ENCODE data around the gene MRRF. TPM values are rescaled to one million over a fixed set of nuclear protein-coding genes. Genes with fewer than 3 reads are reported as not detected.

The MRRF gene
- polyA plus RNA-seq, 6 donors from 2014 or later = 11.8 to 25.4 (median 19.9) TPM

GRCh38 chr9:122265149-122265915 lies 650 bp downstream of the MRRF start:
- Mint-ChIP-seq H3K27ac (peak overlapping the region; percentile 99 to 100 (median 100)), H3K9me3 (no peaks in the 10 kb centered on the region), H3K27me3 (no peaks in the 10 kb centered on the region), H3K4me3 (peak overlapping the region; percentile 93 to 100 (median 100)), H3K36me3 (no peaks in the 10 kb centered on the region), H3K4me1 (peaks cover 40 to 61% (median 50%) of the 10 kb centered on the region in 3 donors)
- ATAC-seq (ENCODE audit: low read depth in 2 of 2) = peak; percentile 52 to 58
- peak; percentile 64 for DNase-seq

- ATAC-seq (ENCODE audit: low read depth in 2 of 2) (no peak), DNase-seq (no peak)
- peak overlapping the region in 4 of 8 donors; percentile 2 to 67 (median 12) for H3K4me3 Mint-ChIP-seq
- peak overlapping the region in 4 of 6 donors; percentile 4 to 59 (median 55) for H3K27ac Mint-ChIP-seq
- no peaks in the 10 kb centered on the region for H3K9me3 Mint-ChIP-seq
- H3K27me3 Mint-ChIP-seq = no peaks in the 10 kb centered on the region
- H3K36me3 Mint-ChIP-seq = peaks cover 0 to 4% of the 10 kb centered on the region in 2 donors
- peaks cover 30 to 58% (median 55%) of the 10 kb centered on the region in 3 donors for H3K4me1 Mint-ChIP-seq
Observed at GRCh38 chr9:122268041-122268814, 3.5 kb downstream of the MRRF start.

- peak overlapping the region in 2 of 6 donors; percentile 25 to 45 for H3K27ac Mint-ChIP-seq
- no peak for ATAC-seq (ENCODE audit: low read depth in 2 of 2)
- H3K9me3 Mint-ChIP-seq = peaks cover 0 to 19% (median 8%) of the 10 kb centered on the region in 7 donors
- DNase-seq = no peak
- H3K4me1 Mint-ChIP-seq = peaks cover 11 to 28% (median 27%) of the 10 kb centered on the region in 3 donors
- peak overlapping the region in 1 of 8 donors; percentile 66 for H3K4me3 Mint-ChIP-seq
- H3K27me3 Mint-ChIP-seq = no peaks in the 10 kb centered on the region
- H3K36me3 Mint-ChIP-seq = peaks cover 0 to 27% of the 10 kb centered on the region in 2 donors
Observed at GRCh38 chr9:122274055-122274454, 9.4 kb downstream of the MRRF start.

DNA sequence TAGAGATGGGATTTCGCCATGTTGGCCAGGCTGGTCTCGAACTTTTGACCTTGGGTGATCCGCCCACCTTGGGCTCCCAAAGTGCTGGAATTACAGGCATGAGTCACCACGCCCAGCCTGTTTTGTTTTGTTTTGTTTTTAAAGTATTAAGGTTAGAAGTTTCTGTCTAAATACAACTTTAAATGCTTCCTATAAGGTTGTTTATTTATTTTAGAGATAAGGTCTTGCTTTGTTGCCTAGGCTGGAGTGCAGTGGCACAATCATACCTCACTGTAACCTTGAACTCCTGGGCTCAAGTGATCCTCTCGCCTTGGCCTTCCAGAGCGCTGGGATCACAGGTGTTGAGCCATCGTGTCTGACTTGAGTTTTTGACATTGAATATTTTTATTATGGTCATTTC lies 11.4 kb downstream of the MRRF start:
- Mint-ChIP-seq H3K36me3 (peaks cover 0 to 39% of the 10 kb centered on the region in 2 donors), H3K9me3 (peaks cover 0 to 19% (median 8%) of the 10 kb centered on the region in 7 donors), H3K4me3 (no peak overlapping the region), H3K27ac (no peak overlapping the region), H3K27me3 (no peaks in the 10 kb centered on the region), H3K4me1 (peaks cover 17 to 28% (median 19%) of the 10 kb centered on the region in 3 donors)
- DNase-seq (no peak), ATAC-seq (ENCODE audit: low read depth in 2 of 2) (no peak)

DNA sequence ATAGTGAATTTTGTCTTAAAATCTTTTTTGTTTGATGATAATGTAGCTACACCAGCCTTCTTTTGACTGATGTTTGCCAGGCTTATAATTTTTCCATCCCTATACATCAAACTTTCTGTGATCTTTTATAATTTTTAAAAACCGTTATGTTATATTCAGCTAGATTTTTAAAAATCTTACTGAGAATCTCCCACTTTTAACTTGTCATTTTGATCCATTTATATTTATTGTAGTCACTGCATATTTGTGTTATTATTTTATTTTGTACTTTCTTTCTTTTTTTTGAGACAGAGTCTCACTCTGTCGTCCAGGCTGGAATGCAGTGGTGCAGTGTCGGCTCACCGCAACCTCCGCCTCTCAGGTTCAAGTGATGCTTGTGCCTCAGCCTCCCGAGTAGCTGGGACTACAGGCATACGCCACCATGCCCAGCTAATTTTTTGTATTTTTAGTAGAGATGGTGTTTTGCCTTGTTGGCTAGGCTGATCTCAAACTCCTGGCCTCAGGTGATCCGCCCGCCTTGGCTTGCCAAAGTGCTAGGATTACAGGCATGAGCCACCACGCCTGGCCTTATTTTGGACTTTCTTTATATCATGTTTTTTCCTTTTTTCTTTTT lies 12.7 kb downstream of the MRRF start:
- Mint-ChIP-seq H3K4me1 (peaks cover 15 to 26% (median 21%) of the 10 kb centered on the region in 3 donors), H3K9me3 (peaks cover 0 to 19% (median 8%) of the 10 kb centered on the region in 7 donors), H3K27ac (no peak overlapping the region), H3K36me3 (peaks cover 8 to 42% of the 10 kb centered on the region in 2 donors), H3K27me3 (no peaks in the 10 kb centered on the region), H3K4me3 (no peak overlapping the region)
- ATAC-seq (ENCODE audit: low read depth in 2 of 2) (no peak), DNase-seq (no peak)

DNA sequence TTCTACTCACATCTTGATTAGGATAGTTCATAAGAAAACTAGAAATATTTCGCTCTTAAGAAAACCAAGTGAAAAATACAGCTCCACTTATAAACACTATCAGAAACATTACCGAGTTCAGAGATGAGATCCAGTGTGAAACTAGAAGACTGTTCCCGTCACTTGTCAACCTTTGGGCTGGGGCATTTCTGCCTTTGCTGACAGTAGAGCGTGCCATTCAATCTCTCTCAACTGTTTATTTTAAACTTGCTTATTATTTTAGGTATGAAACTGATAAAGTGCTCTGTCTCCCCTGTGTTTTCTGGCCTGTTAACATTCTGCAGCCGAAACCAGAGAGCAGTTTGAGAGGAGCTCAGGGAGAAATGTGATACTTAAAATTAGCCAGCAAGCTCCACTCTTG lies 16.7 kb downstream of the MRRF start:
- Mint-ChIP-seq H3K36me3 (peaks cover 12 to 32% of the 10 kb centered on the region in 2 donors), H3K27ac (no peak overlapping the region), H3K9me3 (peaks cover 0 to 17% (median 8%) of the 10 kb centered on the region in 7 donors), H3K27me3 (no peaks in the 10 kb centered on the region), H3K4me3 (no peak overlapping the region), H3K4me1 (peaks cover 0 to 12% (median 9%) of the 10 kb centered on the region in 3 donors)
- ATAC-seq (ENCODE audit: low read depth in 2 of 2) (no peak), DNase-seq (no peak)

GRCh38 chr9:122286764-122287163 lies 22.1 kb downstream of the MRRF start:
- no peaks in the 10 kb centered on the region for H3K27me3 Mint-ChIP-seq
- peak overlapping the region in 2 of 8 donors; percentile 14 to 20 for H3K4me3 Mint-ChIP-seq
- peaks cover 11 to 14% of the 10 kb centered on the region in 2 donors for H3K36me3 Mint-ChIP-seq
- ATAC-seq (ENCODE audit: low read depth in 2 of 2) (peak; percentile 94 to 95), DNase-seq (peak; percentile 34)
- peaks cover 16 to 24% (median 19%) of the 10 kb centered on the region in 3 donors for H3K4me1 Mint-ChIP-seq
- no peaks in the 10 kb centered on the region for H3K9me3 Mint-ChIP-seq
- peak overlapping the region in 4 of 6 donors; percentile 12 to 89 (median 42) for H3K27ac Mint-ChIP-seq

GRCh38 chr9:122287214-122287720 lies 22.6 kb downstream of the MRRF start:
- peak; percentile 50 to 52 for ATAC-seq (ENCODE audit: low read depth in 2 of 2)

GRCh38 chr9:122291458-122291857 lies 26.8 kb downstream of the MRRF start:
- Mint-ChIP-seq H3K27ac (no peak overlapping the region), H3K36me3 (peaks cover 33% of the 10 kb centered on the region in 2 donors), H3K4me3 (no peak overlapping the region)

More at GRCh38 chr9:122287214-122287720, 22.6 kb downstream of the MRRF start:
- DNase-seq = peak; percentile 6
- Mint-ChIP-seq H3K4me3 (peak overlapping the region in 3 of 8 donors; percentile 10 to 31 (median 23)), H3K27ac (peak overlapping the region in 4 of 6 donors; percentile 12 to 84 (median 72)), H3K4me1 (peaks cover 16 to 24% (median 16%) of the 10 kb centered on the region in 3 donors), H3K9me3 (no peaks in the 10 kb centered on the region), H3K36me3 (peaks cover 10 to 14% of the 10 kb centered on the region in 2 donors), H3K27me3 (no peaks in the 10 kb centered on the region)

DNA sequence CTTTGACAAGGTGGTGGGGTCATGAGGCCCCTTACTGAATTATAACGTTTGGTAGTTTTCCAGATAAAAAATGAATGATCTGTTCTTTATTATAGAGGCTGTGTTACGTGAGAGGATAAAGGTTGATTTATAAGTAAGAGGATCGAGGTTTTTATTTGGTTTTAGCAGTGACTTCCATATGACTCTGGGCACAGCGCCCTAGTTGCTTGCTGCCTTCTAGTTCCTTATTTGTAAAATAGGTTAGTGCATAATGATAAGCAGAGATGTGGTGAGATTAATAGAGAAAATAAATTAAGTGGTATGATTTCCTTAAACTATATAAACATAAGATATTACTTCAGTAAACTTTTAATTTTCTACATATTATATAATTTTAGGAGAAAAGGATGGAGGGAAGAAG lies 29.8 kb downstream of the MRRF start:
- Mint-ChIP-seq H3K9me3 (no peaks in the 10 kb centered on the region), H3K4me3 (no peak overlapping the region), H3K27ac (no peak overlapping the region), H3K36me3 (peaks cover 44 to 47% of the 10 kb centered on the region in 2 donors), H3K27me3 (no peaks in the 10 kb centered on the region), H3K4me1 (peaks cover 0 to 9% (median 5%) of the 10 kb centered on the region in 3 donors)
- no peak for ATAC-seq (ENCODE audit: low read depth in 2 of 2)
- no peak for DNase-seq

More at GRCh38 chr9:122291458-122291857, 26.8 kb downstream of the MRRF start:
- ATAC-seq (ENCODE audit: low read depth in 2 of 2) (no peak), DNase-seq (no peak)
- H3K9me3 Mint-ChIP-seq = no peaks in the 10 kb centered on the region
- H3K4me1 Mint-ChIP-seq = peaks cover 16 to 17% (median 16%) of the 10 kb centered on the region in 3 donors
- no peaks in the 10 kb centered on the region for H3K27me3 Mint-ChIP-seq

GRCh38 chr9:122297512-122297911 lies 32.8 kb downstream of the MRRF start:
- no peak for DNase-seq
- ATAC-seq (ENCODE audit: low read depth in 2 of 2) = no peak
- Mint-ChIP-seq H3K27me3 (no peaks in the 10 kb centered on the region), H3K27ac (no peak overlapping the region), H3K9me3 (no peaks in the 10 kb centered on the region), H3K36me3 (peaks cover 41 to 60% of the 10 kb centered on the region in 2 donors), H3K4me3 (no peak overlapping the region), H3K4me1 (peaks cover 3 to 14% (median 5%) of the 10 kb centered on the region in 3 donors)

DNA sequence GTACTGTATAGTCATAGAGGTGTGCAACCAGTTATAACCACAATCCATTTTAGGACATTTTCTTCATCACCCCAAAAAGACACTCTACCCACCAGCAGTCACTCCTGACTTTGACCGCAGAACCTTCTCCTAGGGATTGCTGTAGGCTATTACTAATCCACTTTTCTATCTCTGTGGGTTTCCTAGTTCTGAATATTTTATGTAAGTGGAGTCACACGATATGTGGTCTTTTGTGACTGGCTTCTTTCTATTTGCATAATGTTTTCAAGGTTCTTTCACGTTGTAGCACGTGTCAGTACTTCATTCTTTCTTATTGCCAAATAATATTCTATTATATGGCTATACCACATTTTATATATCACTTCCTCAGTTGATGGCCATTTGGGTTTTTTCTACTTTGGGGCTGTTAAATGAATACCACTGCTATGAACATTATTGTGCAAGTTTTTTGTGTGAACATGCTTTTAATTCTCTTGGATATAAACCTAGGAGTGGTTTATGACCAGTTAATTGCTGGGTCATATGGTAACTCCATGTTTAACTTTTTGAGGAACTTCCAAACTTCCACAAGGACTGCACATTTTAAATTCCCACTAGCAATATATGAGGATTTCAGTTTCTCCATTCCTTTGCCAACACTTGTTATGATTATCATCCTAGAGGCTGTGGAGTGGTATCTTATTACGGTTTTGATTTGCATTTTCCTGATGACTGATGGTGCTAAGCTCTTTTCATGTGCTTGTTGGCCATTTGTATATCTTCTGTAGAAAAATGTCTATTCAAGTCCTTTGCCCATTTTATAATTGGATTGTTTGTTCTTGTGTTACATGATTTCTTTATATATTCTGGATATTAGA lies 37.8 kb downstream of the MRRF start:
- Mint-ChIP-seq H3K4me3 (no peak overlapping the region), H3K36me3 (peaks cover 16 to 61% of the 10 kb centered on the region in 2 donors), H3K27ac (peak overlapping the region in 1 of 6 donors; percentile 37), H3K9me3 (no peaks in the 10 kb centered on the region), H3K27me3 (no peaks in the 10 kb centered on the region), H3K4me1 (peaks cover 3 to 18% (median 5%) of the 10 kb centered on the region in 3 donors)
- ATAC-seq (ENCODE audit: low read depth in 2 of 2) = no peak
- DNase-seq = no peak

Measured in naive B cell (primary cell).